Aorta (tissue), 5 donors: Measurements from ENCODE around the gene CDK2. TPM values are rescaled to one million over a fixed set of nuclear protein-coding genes. Genes with fewer than 3 reads are reported as not detected.
A peak's percentile ranks its signal among the peaks of the same experiment; 100 is the strongest.

Experiments
- ATAC-seq: fragments of 200-7000 bp; cut with Tn5 transposase; one replicate; pipeline ENCODE4 v1.9.1; 2022; ENCODE audit warnings: moderate library complexity; ENCODE audit not compliant: low FRiP score
- DNase-seq, 2 donors: peaks; one replicate each; pipeline ENCODE4 v3.0.0-alpha.2; 2020
- H3K27ac ChIP-seq, 2 donors: one replicate each; pipeline ENCODE4 v1.5.1; 2013; ENCODE audit warnings: low read length in 2 of 2, mild to moderate bottlenecking in 2 of 2, moderate library complexity in 2 of 2, control low read depth in 1 of 2, inconsistent platforms in 1 of 2, low read depth in 1 of 2
- H3K27me3 ChIP-seq, 2 donors: one replicate each; pipeline ENCODE4 v1.6.1; 2013; ENCODE audit warnings: control low read depth in 1 of 2, low read length in 1 of 2, mild to moderate bottlenecking in 1 of 2, moderate library complexity in 1 of 2; ENCODE audit not compliant: insufficient read depth in 2 of 2, control insufficient read depth in 1 of 2
- H3K36me3 ChIP-seq, 2 donors: one replicate each; pipeline ENCODE4 v1.6.1; 2013; ENCODE audit warnings: control low read depth in 1 of 2, low read length in 1 of 2, mild to moderate bottlenecking in 1 of 2; ENCODE audit not compliant: insufficient read depth in 2 of 2, control insufficient read depth in 1 of 2
- H3K4me1 ChIP-seq, 2 donors: one replicate each; pipeline ENCODE4 v1.6.1; 2013; ENCODE audit warnings: low read length in 2 of 2, control low read depth in 1 of 2, mild to moderate bottlenecking in 1 of 2, moderate library complexity in 1 of 2; ENCODE audit not compliant: insufficient read depth in 2 of 2, control insufficient read depth in 1 of 2
- H3K4me3 ChIP-seq, 2 donors: one replicate each; pipeline ENCODE4 v1.5.1; 2013; ENCODE audit warnings: low read length in 2 of 2, control low read depth in 1 of 2, mild to moderate bottlenecking in 1 of 2
- H3K9me3 ChIP-seq: one replicate; pipeline ENCODE4 v1.6.1; 2013; ENCODE audit warnings: mild to moderate bottlenecking, low read length; ENCODE audit not compliant: control insufficient read depth
- WGBS, 2 donors: extraction: QIAGEN DNeasy Blood & Tissue Kit; methylation state at CpG; one replicate each; pipeline ENCODE4 v1.1.7; 2013; 5-methylcytosine and 5-hydroxymethylcytosine counted together
- intact Hi-C, 2 donors: fragments of 100-400 bp; cut with DNase I; formaldehyde crosslinking; loops; one replicate each; pipeline versions ENCODE4 v1.14.2 to v1.15.0; 2022
- polyA plus RNA-seq, 2 donors: library from polyadenylated mRNA; stranded (reverse); fragments of 200-250 nt; gene quantifications; one replicate each; pipeline ENCODE4 v1.2.3, GENCODE V29; 2013
- total RNA-seq, 2 donors: library from RNA; stranded (reverse); fragmentation: NEBNext Ultra II Directional; extraction: Animal tissue kit (Norgen Biotek cat#: 25700); gene quantifications; one replicate each; pipeline ENCODE4 v1.2.1, GENCODE V29; 2021
- donor health status: healthy with polysubstance abuse.
- donor health status: Bipolar disorder and iron deficiency.
- donor health status: DM: no; HTN: no; CAD: no.
- donor health status: DM: no; HTN: no; CAD: no.
- donor health status: DM: yes; HTN: yes; CAD: no.

CDK2 gene
- total and polyA plus RNA-seq, 4 donors, result 27.9 to 36.5 (median 32.6) TPM

- H3K36me3 ChIP-seq, result no peaks in the 10 kb centered on the region
- no peaks in the 10 kb centered on the region for H3K27me3 ChIP-seq
- H3K4me3 ChIP-seq, result no peak overlapping the region
- ATAC-seq (no peak), DNase-seq (no peak)
- no peak overlapping the region for H3K27ac ChIP-seq
- intact Hi-C loops, result loop anchor here in 1 of 2 donors (5.0 kb wide), 1 partner anchor 38 kb away; the partner anchor contains the start of gene RAB5B
- no peaks in the 10 kb centered on the region for H3K9me3 ChIP-seq
- WGBS, 2 donors, result 92 to 96% methylated on average over 1 of the region's 1 CpG
- H3K4me1 ChIP-seq, result peaks cover 2 to 4% of the 10 kb centered on the region in 2 donors
These were observed 32.6 kb upstream of the CDK2 start for GRCh38 chr12:55933799-55934742.

- Histone ChIP-seq H3K27me3 (no peaks in the 10 kb centered on the region), H3K9me3 (no peaks in the 10 kb centered on the region), H3K4me3 (no peak overlapping the region), H3K36me3 (no peaks in the 10 kb centered on the region), H3K4me1 (peaks cover 2 to 4% of the 10 kb centered on the region in 2 donors), H3K27ac (no peak overlapping the region)
- ATAC-seq, result no peak
- DNase-seq, result no peak
- WGBS, 2 donors, result 85 to 97% methylated on average over 1 of the region's 1 CpG
- intact Hi-C loops, result loop anchor here in 1 of 2 donors (5.0 kb wide), 1 partner anchor 38 kb away; the partner anchor contains the start of gene RAB5B
These were observed 31.9 kb upstream of the CDK2 start for GRCh38 chr12:55934773-55935172.

GRCh38 chr12:55935738-55936151, 30.9 kb upstream of the CDK2 start:
- Histone ChIP-seq H3K4me1 (peaks cover 2 to 4% of the 10 kb centered on the region in 2 donors), H3K36me3 (no peaks in the 10 kb centered on the region), H3K9me3 (no peaks in the 10 kb centered on the region), H3K4me3 (no peak overlapping the region), H3K27ac (no peak overlapping the region), H3K27me3 (no peaks in the 10 kb centered on the region)
- intact Hi-C loops, result no loop called here
- DNase-seq, result peak in 1 of 2 donors; percentile 87
- WGBS, 2 donors, result 65% methylated on average over 26 of the region's 26 CpGs
- ATAC-seq, result peak; percentile 33

GRCh38 chr12:55937981-55938380, 28.6 kb upstream of the CDK2 start:
- WGBS, 2 donors, result 86 to 87% methylated on average over 2 of the region's 2 CpGs
- no peak overlapping the region for H3K27ac ChIP-seq
- peaks cover 0 to 4% of the 10 kb centered on the region in 2 donors for H3K4me1 ChIP-seq
- peaks cover 2 to 4% of the 10 kb centered on the region in 2 donors for H3K36me3 ChIP-seq
- no peaks in the 10 kb centered on the region for H3K9me3 ChIP-seq
- H3K4me3 ChIP-seq, result no peak overlapping the region
- intact Hi-C loops, result no loop called here
- H3K27me3 ChIP-seq, result no peaks in the 10 kb centered on the region
- ATAC-seq (no peak), DNase-seq (no peak)

- intact Hi-C loops, result no loop called here
These were observed 27.7 kb upstream of the CDK2 start for GRCh38 chr12:55938826-55939501.

GRCh38 chr12:55940065-55940732, 26.4 kb upstream of the CDK2 start:
- Histone ChIP-seq H3K4me3 (no peak overlapping the region), H3K27me3 (no peaks in the 10 kb centered on the region), H3K4me1 (no peaks in the 10 kb centered on the region), H3K9me3 (no peaks in the 10 kb centered on the region), H3K36me3 (peaks cover 2 to 6% of the 10 kb centered on the region in 2 donors), H3K27ac (peak overlapping the region in 1 of 2 donors; percentile 15)
- ATAC-seq, result peak; percentile 92
- intact Hi-C loops, result loop anchor here (2.0 to 10.0 kb wide), 3 partner anchors 198 to 285 kb away; partner anchors contain the start of gene GDF11 (in 1 of the 2)
- DNase-seq, result peak; percentile 88 to 91
- 11 to 13% methylated on average over 17 to 18 of the region's 18 CpGs for WGBS, 2 donors

More at GRCh38 chr12:55938826-55939501, 27.7 kb upstream of the CDK2 start:
- DNase-seq (peak in 1 of 2 donors; percentile 43), ATAC-seq (no peak)
- H3K36me3 ChIP-seq, result peaks cover 2 to 4% of the 10 kb centered on the region in 2 donors
- no peaks in the 10 kb centered on the region for H3K9me3 ChIP-seq
- no peak overlapping the region for H3K27ac ChIP-seq
- 87 to 90% methylated on average over 8 of the region's 8 CpGs for WGBS, 2 donors
- H3K27me3 ChIP-seq, result no peaks in the 10 kb centered on the region
- no peak overlapping the region for H3K4me3 ChIP-seq
- no peaks in the 10 kb centered on the region for H3K4me1 ChIP-seq

- intact Hi-C loops, result loop anchor here in 1 of 2 donors (5.0 to 10.0 kb wide), 2 partner anchors 200 to 287 kb away; partner anchors contain the start of gene GDF11
- Histone ChIP-seq H3K9me3 (no peaks in the 10 kb centered on the region), H3K4me3 (no peak overlapping the region), H3K36me3 (peaks cover 2 to 6% of the 10 kb centered on the region in 2 donors), H3K27ac (no peak overlapping the region), H3K4me1 (no peaks in the 10 kb centered on the region), H3K27me3 (no peaks in the 10 kb centered on the region)
- WGBS, 2 donors, result 91 to 95% methylated on average over 4 of the region's 4 CpGs
- ATAC-seq (no peak), DNase-seq (peak in 1 of 2 donors; percentile 34)
These were observed 24.6 kb upstream of the CDK2 start for GRCh38 chr12:55942055-55942454.

GRCh38 chr12:55942577-55943136, 24.0 kb upstream of the CDK2 start:
- Histone ChIP-seq H3K27me3 (no peaks in the 10 kb centered on the region), H3K27ac (no peak overlapping the region), H3K4me1 (no peaks in the 10 kb centered on the region), H3K9me3 (no peaks in the 10 kb centered on the region), H3K4me3 (no peak overlapping the region), H3K36me3 (peaks cover 2 to 6% of the 10 kb centered on the region in 2 donors)
- 92 to 99% methylated on average over 1 of the region's 1 CpG for WGBS, 2 donors
- intact Hi-C loops, result loop anchor here in 1 of 2 donors (5.0 to 10.0 kb wide), 2 partner anchors 200 to 288 kb away; partner anchors contain the start of gene GDF11
- ATAC-seq (no peak), DNase-seq (no peak)
